Mesothelial cell of epicardium (in vitro differentiated cells): ENCODE measurements around the gene MAST3. TPM values are rescaled to one million over a fixed set of nuclear protein-coding genes. Genes with fewer than 3 reads are reported as not detected.

ENCODE experiments used
- DNase-seq, 2 experiments: peaks; one replicate each; pipeline ENCODE4 v3.0.0; 2021; ENCODE audit warnings: low spot score in 2 of 2; ENCODE audit not compliant: unreplicated experiment in 2 of 2
- H3K27ac Mint-ChIP-seq: 2 replicates; pipeline ENCODE4 v1.8.0; 2021; ENCODE audit warnings: mixed read lengths
- H3K27me3 Mint-ChIP-seq: 2 replicates; pipeline ENCODE4 v1.8.0; 2021; ENCODE audit warnings: low read depth, mixed read lengths
- H3K36me3 Mint-ChIP-seq: 2 replicates; pipeline ENCODE4 v1.8.0; 2021; ENCODE audit warnings: mixed read lengths
- H3K4me1 Mint-ChIP-seq: 2 replicates; pipeline ENCODE4 v1.8.0; 2021; ENCODE audit warnings: mixed read lengths
- H3K4me3 Mint-ChIP-seq: 2 replicates; pipeline ENCODE4 v1.8.0; 2021; ENCODE audit warnings: mild to moderate bottlenecking, moderate library complexity, mixed read lengths
- H3K9me3 Mint-ChIP-seq: 2 replicates; pipeline ENCODE4 v1.8.0; 2021; ENCODE audit warnings: mixed read lengths
- total RNA-seq: library from RNA; stranded (reverse); gene quantifications from 3 replicates; pipeline ENCODE4 v1.2.1, GENCODE V29; 2021
- TF ChIP-seq, protein P1 (sequence below): fragments of 200-600 bp; sonication (generic); IDR thresholded peaks from one replicate; pipeline ENCODE4 v1.5.0; 2021; ENCODE audit warnings: antibody characterized with exemption; ENCODE audit not compliant: unreplicated experiment

The MAST3 gene
- total RNA-seq, 1 donor from 2014 or later: 16.0 TPM

- peaks cover 30% of the 10 kb centered on the region for H3K4me1 Mint-ChIP-seq
- no peaks in the 10 kb centered on the region for H3K9me3 Mint-ChIP-seq
- H3K36me3 Mint-ChIP-seq: peaks cover 17% of the 10 kb centered on the region
- TF ChIP-seq, protein P1, sequence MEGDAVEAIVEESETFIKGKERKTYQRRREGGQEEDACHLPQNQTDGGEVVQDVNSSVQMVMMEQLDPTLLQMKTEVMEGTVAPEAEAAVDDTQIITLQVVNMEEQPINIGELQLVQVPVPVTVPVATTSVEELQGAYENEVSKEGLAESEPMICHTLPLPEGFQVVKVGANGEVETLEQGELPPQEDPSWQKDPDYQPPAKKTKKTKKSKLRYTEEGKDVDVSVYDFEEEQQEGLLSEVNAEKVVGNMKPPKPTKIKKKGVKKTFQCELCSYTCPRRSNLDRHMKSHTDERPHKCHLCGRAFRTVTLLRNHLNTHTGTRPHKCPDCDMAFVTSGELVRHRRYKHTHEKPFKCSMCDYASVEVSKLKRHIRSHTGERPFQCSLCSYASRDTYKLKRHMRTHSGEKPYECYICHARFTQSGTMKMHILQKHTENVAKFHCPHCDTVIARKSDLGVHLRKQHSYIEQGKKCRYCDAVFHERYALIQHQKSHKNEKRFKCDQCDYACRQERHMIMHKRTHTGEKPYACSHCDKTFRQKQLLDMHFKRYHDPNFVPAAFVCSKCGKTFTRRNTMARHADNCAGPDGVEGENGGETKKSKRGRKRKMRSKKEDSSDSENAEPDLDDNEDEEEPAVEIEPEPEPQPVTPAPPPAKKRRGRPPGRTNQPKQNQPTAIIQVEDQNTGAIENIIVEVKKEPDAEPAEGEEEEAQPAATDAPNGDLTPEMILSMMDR: no peak
- H3K4me3 Mint-ChIP-seq: no peak overlapping the region
- no peak for DNase-seq
- no peaks in the 10 kb centered on the region for H3K27me3 Mint-ChIP-seq
- H3K27ac Mint-ChIP-seq: no peak overlapping the region
Measured at GRCh38 chr19:18159810-18160209, 62.2 kb downstream of the MAST3 start.

DNA sequence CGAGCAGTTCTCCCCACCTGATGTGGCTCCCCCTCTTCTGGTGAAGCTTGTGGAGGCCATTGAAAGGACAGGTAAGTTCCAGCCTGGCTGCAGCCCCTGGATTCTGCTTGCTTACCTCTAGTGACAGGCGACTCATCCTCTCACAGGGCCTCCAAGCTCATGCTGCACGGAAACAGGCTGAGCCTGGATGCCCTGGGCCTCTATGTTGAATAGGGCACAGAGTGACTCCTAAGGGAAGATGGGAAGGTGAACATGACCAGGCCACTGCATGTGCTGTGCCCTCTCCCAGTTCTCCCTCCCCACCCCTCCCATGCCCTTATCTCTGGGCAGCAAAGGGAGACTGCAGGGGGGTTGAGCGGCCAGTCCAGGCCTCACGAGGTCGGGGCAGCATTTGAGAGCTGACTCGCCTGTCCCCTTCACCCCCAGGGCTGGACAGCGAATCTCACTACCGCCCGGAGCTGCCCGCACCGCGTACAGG lies 63.0 kb downstream of the MAST3 start:
- Mint-ChIP-seq H3K4me3 (peak overlapping the region; percentile 51), H3K4me1 (peaks cover 28% of the 10 kb centered on the region), H3K27me3 (no peaks in the 10 kb centered on the region), H3K36me3 (peaks cover 18% of the 10 kb centered on the region), H3K9me3 (no peaks in the 10 kb centered on the region), H3K27ac (peak overlapping the region; percentile 25)
- DNase-seq: no peak
- TF ChIP-seq, protein P1: no peak

DNA sequence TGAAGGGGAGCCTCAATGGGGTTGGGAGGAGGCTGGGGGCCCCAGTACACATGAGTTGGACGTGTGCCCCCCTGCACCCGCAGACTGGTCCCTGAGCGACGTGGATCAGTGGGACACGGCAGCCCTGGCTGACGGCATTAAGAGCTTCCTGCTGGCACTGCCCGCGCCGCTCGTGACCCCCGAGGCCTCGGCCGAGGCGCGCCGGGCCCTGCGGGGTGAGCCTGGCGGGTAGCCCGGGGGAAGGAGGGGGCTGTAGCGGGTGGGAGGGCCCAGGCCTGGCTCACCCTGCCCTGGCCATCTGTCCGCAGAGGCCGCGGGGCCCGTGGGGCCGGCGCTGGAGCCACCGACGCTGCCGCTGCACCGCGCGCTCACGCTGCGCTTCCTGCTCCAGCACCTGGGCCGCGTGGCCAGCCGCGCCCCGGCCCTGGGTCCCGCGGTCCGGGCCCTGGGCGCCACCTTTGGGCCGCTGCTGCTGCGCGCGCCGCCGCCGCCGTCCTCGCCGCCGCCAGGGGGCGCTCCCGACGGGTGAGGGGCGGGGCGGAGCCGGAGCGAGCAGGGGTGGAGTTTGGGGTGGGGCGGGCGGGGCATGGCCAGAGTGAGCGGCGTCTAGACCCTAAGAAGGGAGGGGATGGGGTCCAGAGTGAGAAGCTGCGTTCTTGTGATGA lies 63.5 kb downstream of the MAST3 start:
- peaks cover 28% of the 10 kb centered on the region for H3K4me1 Mint-ChIP-seq
- DNase-seq: peak; percentile 68 to 84
- H3K27me3 Mint-ChIP-seq: no peaks in the 10 kb centered on the region
- TF ChIP-seq, protein P1: peak; percentile 68
- H3K27ac Mint-ChIP-seq: no peak overlapping the region
- peaks cover 24% of the 10 kb centered on the region for H3K36me3 Mint-ChIP-seq
- H3K9me3 Mint-ChIP-seq: no peaks in the 10 kb centered on the region
- H3K4me3 Mint-ChIP-seq: peak overlapping the region; percentile 51

DNA sequence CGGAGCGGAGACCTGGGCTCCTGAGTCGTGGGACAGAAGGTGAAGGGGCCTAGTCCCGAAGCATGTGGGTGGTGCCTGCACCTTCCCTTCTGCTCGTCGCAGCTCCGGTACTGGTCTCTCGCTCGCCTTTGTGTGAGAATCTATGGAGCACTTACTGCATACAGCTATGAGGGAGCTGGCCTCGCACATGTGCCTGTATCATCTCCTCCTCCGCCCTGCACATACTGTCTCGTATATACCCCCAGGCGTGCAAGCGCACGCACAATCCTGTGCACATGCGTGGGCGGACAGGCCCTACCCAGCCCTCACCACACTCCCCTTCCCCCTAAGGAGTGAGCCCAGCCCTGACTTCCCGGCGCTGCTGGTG lies 64.0 kb downstream of the MAST3 start:
- H3K27ac Mint-ChIP-seq: no peak overlapping the region
- H3K4me3 Mint-ChIP-seq: peak overlapping the region; percentile 15
- TF ChIP-seq, protein P1: peak; percentile 16

DNA sequence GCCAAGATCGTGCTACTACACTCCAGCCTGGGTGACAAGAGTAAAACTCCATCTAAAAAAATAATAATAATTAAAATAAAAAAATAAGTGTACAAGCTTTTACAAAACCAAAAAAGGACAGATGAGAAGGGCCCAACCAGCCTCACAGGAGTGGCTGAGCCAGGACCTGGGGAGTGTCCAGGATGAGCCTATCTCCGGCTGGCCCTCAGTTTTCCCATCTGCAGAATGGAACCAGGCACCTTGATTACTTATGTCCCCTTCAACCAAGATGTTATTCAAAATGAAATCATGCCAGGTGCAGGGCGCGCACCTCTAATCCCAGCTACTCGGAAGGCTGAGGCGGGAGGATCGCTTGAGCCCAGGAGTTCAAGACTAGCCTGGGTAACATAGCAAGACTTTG lies 66.5 kb downstream of the MAST3 start:
- Mint-ChIP-seq H3K27me3 (no peaks in the 10 kb centered on the region), H3K9me3 (no peaks in the 10 kb centered on the region), H3K36me3 (peaks cover 30% of the 10 kb centered on the region), H3K27ac (no peak overlapping the region), H3K4me1 (peaks cover 8% of the 10 kb centered on the region), H3K4me3 (no peak overlapping the region)
- TF ChIP-seq, protein P1: no peak
- no peak for DNase-seq

More for the DNA sequence above, 64.0 kb downstream of the MAST3 start:
- no peaks in the 10 kb centered on the region for H3K9me3 Mint-ChIP-seq
- no peaks in the 10 kb centered on the region for H3K27me3 Mint-ChIP-seq
- no peak for DNase-seq
- peaks cover 23% of the 10 kb centered on the region for H3K4me1 Mint-ChIP-seq
- H3K36me3 Mint-ChIP-seq: peaks cover 24% of the 10 kb centered on the region
